NCI-H187 treated with DMSO at 0.1 percent for 48 hours (cell line): ENCODE measurements around the gene SNHG17.

Source experiments
- DNase-seq: peaks from one replicate; lab custom pipeline; 2025; lab: John Stamatoyannopoulos, UW

The SNHG17 gene

GRCh38 chr20:38373231-38373867 lies 61.8 kb downstream of the SNHG17 start:
- no peak for DNase-seq

- no peak for DNase-seq
Measured at GRCh38 chr20:38372806-38373205, 62.3 kb downstream of the SNHG17 start.
